Kidney capillary endothelial cell (primary cell): ENCODE measurements around the gene CFAP210.
"Not testable (repeated sequence)": the region's sequence is repeated elsewhere in the genome, so short reads cannot be mapped to it uniquely, and the experiment has no call there.

Source experiments
- DNase-seq: peaks from one replicate; pipeline ENCODE4 v3.0.0-alpha.2; 2018; ENCODE audit warnings: low spot score

CFAP210 gene

DNA sequence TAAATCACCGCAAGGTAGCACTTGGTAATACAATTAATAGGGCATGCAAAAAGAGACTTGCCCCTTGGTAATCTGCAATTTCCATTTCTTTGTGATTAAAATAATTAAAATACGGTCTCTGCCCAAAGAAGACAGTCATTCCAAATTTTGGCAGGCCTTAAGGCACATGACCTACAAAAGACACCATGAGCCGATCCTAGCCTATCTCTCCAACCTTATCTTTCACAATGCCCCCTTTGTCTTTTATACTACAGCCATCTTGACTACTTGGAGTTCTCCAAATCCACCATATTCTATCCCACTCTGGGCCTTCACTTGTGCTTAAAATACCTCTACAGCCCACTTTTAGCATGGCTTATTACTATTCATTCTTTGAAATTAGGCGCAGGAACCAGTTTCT is 23.3 kb downstream of the CFAP210 start:
- DNase-seq: no peak

DNA sequence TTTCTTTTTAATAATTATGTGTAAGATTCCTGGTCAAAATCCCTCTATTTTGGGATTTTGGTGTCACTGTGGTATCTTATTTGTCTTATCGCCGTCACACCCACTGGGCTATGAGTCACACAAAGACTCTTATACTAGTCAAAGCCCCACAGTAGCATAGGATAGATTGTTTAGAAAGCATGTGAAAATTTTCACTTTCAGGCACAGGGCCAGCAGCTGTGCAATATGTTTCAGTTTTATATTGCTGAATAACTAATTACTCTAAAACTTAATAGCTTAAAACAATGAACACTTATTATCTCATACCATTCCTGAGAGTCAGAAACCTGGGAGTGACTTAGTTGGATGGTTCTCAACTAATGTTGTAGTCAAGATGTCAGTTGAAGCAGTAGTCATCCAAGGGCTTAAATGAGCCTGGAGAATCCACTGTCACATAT is 24.0 kb downstream of the CFAP210 start:
- no peak for DNase-seq

DNA sequence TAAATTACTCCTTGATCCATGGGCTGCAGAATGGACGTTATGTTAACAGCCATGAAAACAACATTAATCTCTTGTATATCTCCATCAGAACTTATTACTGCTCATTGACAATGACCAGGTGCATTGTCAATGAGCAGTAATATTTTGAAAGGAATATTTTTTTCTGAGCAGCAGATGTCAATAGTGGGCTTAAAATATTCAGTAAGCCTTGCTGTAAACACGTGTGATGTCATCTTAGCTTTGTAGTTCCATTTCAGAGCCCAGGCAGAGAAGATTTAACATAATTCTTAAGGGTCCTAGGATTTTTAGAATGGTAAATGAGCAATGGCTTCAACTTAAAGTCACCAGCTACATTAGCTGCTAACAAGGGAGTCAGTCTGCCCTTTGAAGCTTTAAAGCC is 26.6 kb downstream of the CFAP210 start:
- no peak for DNase-seq

DNA sequence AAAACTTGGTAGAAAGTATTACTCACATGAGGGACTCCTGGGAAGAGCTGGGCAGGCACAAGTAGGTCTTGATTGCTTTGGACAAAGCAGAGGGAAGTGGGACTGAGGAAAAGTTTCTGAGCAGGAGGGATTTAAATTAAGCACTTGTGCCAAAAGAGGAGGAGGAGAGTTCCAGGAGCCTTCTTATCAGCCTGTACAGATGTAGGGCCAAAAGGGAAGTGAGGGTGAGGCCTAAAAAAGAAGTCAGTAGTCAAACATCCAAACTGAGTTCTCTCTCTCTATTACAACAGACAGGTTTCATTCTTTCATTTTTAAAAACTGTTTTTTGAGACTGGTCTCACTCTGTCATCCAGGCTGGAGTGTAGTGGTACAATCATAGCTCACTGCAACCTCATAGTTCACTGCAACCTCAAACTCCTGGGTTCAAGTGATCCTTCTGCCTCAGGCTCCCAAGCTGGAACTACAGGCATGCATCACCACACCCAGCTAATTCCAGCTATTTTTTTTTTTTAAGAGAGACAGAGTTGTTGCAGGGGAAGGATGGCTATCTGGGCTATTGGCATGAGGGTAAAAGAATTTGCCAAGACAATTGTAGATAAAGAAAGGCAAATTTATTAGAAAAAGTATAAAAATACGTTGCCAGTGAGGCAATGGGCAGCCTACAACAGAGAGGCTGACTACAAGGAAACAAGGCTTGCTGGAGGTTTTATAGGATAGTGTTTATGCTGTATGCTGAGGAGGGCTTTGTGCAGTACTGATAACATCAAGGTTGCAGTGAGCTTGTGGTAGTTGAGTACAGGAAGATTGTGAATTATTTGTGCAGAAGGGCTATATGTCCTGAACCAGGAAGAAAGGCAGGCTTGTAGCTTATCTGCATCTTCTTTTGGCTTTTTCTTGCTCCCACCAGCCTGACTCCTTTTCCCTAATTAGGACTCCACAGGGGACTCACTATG is 29.0 kb downstream of the CFAP210 start:
- DNase-seq: no peak

DNA sequence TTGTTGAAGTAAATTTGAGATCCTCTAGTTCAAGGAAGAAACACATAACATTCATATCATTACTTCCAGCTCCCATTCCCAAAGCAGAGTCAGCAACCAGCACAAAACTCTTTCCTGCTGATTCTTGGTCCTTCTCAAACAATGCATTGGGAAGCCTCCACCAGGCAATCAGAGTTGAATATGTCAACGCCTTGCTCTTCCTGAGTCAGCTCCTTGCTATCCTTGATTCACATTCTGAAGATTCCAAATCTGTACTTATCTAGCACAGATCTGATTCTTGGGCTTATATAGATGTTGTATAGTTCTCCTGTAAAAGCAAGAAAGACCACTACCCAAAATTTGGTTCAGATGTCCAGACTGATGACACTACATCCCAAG is 29.6 kb downstream of the CFAP210 start:
- DNase-seq: no peak

DNA sequence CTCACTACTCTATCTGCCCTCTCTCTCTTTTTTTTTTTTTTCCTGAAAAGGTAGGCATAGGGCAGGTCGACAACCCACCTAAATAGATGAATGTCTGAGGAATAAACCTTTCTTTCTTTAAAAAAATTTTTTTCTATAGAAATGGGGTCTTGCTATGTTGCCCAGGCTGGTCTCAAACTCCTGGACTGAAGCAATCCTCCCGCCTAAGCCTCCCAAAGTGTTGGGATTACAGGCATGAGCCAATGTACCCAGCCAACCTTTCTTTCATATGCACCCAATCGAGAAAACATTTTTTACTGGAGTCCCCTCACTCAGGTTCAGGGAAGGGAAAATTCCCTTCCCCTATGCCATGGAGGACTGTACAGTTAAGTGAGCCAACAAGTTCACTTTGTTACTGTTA is 31.0 kb downstream of the CFAP210 start:
- no peak for DNase-seq

DNA sequence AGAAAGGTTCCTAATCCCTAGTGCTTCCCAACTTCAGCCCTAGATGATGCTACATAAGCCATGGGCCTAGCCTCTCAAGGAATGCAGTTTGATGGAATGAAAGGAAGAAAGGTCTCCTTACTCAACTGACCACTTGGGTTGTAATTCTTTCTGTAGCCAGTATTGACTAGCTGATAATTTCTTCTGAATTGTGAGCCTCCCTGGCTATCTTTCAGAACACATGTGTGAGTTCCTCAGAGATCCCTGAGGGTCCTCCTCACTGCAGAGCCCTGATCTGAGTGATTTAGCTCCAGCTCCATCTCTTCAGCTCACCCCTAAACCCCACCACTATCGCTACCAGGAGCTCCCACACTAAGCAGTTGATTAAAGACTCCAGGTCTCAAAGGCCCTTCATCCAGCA is 31.5 kb downstream of the CFAP210 start:
- DNase-seq: no peak

DNA sequence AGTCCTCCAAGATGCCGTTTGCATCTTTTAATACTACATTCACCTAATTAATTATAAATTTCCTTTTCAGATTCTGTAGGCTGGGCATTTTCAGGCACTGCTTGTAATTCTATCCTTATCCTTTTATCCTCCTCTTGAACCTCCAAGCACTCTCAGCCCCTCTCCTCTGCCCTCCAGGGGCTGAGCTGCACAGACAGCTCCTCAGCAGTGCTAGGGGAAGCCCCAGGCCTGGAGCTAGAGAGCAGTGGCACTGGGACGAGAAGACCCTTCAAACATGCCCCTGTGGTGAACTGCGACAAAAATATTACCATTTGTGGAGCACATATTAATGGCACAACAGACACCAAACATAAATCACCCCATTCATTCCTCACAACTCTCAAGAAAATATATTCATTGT is 32.9 kb downstream of the CFAP210 start:
- no peak for DNase-seq

DNA sequence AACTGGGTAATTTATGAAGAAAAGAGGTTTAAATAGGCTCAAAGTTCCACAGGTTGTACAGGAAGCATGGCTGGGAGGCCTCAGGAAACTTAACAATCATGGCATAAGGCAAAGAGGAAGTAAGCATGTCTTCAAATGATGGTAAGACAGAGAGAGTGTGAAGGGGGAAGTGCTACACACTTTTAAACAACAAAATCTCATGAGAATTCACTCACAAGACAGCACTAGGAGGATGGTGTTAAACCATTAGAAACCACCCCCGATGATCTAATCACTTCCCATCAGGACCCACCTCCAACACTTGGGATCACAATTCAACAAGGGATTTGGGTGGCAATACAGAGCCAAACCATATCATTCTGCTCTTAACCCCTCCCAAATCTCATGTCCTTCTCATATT is 34.9 kb downstream of the CFAP210 start:
- no peak for DNase-seq

DNA sequence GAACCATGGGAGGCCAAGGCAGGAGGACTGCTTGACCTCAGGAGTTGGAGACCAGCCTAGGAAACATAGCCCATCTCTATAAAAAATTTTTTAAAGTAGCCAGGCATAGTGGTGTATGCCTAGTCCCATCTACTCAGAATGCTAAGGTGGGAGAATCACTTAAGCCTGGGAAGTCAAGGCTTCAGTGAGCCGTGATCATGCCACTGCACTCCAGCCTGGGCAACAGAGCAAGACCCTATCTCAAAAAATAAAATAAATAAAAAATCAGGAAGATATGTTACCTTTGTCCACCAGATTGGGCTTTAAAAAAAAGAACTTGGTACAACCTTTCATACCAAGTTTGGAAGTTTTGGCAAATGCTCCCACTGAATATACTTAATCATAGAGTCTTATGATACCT is 35.3 kb downstream of the CFAP210 start:
- no peak for DNase-seq

DNA sequence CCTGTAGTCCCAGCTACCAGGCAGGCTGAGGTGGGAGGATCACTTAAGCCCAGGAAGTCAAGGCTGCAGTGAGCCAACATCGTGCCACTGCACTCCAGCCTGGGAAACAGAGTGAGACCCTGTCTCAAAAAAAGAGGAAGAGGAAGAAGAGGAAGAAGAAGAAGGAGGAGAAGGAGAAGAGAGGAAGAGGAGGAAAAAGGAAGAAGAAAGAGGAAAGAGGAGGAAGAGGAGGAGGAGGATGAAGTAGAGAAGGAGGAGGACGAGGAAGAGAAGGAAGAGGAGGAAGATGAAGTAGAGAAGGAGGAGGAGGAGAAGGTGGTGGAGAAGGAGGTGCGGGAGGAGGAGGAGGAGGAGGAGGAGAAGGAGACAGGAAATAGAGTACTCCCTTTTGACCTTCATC is 38.0 kb downstream of the CFAP210 start:
- DNase-seq: no peak

DNA sequence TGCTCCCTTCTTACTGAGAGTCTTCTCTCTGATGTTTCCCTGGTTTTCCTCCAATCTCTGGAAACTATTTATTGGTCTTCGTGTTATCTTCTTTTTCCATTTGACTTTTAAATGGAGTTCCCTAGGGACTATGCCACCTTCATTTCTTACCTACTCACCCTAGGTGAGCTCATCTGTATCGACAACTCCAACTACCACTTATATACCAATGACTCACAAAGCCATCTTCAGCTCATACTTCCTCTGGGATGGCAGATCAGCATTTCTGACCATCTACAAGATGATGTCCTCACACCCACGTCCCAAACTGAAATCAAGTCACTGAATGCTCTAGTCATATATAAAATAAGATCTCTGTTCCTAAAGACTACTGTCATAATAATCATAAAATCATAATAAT is 40.6 kb downstream of the CFAP210 start:
- no peak for DNase-seq

DNA sequence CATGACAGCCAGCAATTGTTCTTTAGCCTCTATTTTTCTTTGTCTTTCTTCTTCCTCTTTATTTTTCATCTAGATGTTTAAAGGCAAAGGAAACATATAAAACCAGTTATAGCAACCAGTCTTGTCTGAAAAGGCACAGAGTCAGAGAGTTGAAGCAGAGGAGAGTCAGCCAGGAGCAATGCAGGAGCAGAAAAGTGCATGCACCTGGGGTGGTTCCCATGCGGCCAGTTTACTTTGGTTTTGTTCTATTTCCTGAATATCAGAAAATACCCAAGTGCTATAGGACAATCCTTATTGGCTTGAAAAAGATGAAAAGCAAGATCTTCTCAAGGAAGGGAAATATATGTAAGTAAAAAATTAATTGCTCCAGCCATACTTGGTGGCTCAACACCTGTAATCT is 44.9 kb downstream of the CFAP210 start:
- no peak for DNase-seq

DNA sequence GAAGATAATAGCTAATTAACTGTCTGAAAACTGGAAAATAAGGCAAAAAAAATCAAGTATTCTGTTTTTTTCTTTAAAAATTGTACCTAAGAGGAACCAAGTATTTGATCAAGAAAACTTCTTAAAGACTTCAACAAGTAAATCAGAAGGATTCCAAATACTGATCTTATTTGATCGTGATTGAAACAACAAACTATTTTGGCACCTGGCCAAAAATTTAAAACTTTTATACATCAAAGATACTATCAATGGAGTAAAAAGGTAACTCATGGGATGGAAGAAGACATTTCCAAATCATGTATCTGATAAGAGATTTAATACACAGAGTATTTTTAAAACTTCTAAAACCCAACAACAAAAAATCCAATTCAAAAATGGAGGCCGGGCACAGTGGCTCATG is 46.7 kb downstream of the CFAP210 start:
- DNase-seq: no peak

DNA sequence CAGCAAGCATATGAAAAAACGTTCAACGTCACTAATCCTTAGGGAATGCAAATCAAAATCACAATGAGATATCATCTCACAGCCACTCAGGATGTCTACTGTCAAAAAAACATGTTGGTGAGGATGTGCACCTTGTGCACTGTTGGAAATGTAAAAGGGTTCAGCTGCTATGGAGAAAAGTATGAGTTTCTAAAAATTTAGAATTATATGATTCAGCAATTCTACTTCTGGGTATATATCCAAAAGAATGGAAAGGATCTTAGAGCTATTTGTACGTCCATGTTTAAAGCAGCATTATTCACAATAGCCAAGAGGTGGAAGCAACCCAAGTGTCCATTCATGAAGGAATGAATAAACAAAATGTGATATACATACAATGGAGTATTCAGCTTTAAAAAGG is 50.0 kb downstream of the CFAP210 start:
- no peak for DNase-seq

DNA sequence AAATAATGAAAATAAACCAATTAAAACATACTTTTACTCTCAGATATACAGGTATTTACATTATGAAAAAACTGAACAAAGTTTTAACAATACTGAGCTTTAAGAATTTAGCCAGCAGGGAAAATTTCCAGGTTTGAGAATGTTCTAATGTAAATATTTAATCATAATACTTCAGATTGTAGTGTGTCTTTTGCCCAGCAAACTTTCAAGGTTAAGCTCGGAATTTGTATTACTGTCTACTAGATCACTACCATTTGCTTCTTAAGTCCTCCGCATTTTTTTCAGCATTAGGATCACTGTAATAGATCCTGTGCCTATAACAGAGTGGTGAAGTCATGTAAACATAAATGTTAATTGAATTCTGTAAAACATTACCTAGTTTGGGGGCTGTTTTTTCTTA is 52.7 kb downstream of the CFAP210 start:
- DNase-seq: no peak

DNA sequence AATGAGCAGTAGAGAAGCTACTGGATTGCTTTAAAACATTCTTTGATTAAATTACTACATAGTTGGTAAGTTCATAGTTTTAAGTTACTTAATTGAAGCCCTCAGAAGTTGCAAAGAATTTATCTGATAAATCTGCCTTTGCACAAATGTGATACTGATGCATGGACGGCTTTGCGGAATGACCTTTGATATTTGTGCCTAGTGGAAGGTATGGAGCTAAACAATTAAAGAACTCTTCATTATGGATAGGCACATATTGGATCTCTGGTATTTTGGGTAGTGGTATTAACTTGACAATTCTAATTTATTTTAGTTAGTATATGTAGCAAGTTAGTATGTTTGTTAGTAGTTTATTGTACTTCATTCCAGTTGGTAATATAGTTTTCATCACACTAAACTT is 54.1 kb downstream of the CFAP210 start:
- no peak for DNase-seq

DNA sequence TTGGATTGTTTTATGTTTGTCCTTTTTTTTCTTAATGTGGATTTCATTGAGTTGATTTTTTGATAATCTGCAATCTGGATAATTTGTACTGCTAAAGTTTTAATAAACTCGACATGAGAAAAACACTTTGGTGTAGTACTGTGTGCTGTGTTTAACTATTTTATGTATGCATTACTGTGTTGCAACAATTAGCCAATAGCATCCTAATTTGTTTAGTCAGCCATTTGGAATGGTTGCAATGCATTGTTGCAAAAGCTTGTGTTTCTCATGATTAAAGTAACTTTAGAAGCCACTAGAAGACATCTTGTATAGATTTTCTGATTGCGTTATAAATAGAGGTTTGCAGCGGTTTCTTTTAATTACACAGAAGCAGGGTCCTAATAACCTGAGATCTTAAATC is 56.6 kb downstream of the CFAP210 start:
- no peak for DNase-seq

DNA sequence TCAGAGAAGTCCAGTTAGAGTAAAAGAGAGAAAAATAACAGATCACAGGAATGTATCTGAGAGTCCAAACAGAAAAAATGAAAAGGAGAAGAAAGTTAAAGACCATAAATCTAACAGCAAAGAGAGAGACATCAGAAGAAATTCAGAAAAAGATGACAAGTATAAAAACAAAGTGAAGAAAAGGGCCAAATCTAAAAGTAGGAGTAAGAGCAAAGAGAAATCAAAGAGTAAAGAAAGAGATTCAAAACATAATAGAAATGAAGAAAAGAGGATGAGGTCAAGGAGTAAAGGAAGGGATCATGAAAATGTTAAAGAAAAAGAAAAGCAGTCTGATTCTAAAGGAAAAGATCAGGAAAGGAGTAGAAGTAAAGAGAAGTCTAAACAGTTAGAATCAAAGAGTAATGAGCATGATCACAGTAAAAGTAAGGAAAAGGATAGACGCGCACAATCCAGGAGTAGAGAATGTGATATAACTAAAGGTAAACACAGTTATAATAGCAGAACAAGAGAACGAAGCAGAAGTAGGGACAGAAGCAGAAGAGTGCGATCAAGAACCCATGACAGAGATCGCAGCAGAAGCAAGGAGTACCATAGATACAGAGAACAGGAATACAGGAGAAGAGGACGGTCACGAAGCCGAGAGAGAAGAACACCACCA is 57.6 kb downstream of the CFAP210 start:
- DNase-seq: no peak

DNA sequence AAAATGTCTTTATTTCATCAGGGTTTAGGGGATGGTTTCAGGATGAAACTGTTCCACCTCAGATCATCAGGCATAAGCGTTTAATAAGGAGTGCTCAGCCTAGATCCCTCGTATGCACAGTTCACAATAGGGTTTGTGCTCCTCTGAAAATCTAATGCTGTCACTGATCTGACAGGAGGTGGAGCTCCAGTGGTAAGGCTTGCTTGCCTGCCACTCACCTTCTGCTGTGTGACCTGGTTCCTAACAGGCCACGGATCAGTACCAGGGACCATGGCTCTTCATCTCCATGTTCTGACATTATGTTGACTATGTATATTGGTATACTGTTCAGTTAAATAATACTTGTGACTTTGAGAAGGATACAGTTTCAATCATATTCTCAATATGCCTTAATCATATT is 68.4 kb downstream of the CFAP210 start:
- no peak for DNase-seq

DNA sequence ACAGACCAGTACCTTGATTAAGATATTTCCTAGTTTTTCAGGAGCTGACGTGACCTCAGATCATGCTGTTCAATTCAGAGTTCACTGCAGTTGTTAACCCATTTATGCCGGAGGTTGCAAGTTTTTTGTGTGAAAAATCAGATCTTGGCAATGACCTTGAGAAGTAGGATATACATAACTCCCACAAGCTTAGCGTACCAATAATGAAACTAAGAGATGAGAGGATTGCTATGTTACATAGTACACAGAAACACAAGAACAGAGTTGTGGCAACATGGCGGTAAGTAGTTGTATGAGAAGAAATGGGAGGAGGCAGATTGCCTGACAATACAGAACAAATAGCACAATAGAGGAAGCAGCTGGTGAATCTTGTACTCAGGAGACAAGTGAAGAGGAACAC is 71.0 kb downstream of the CFAP210 start:
- DNase-seq: no peak

DNA sequence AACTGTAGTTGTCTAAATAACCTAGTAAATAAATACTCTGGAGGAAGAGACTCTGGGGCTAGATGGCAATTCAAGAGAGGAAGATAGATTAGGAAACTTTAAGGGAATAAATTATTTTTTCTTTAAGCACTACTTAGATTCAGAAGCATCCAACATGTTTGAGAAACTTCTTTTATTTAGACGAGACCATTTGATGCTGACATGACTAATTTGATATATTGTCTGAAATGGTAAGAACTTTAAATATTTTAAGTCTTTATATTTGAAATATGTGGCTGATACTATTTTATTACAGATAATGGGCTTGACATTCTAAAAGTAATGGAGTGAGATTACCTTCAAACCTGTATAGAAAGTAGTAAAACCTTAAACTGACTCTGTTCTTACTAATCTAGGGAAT is 73.7 kb downstream of the CFAP210 start:
- DNase-seq: no peak

DNA sequence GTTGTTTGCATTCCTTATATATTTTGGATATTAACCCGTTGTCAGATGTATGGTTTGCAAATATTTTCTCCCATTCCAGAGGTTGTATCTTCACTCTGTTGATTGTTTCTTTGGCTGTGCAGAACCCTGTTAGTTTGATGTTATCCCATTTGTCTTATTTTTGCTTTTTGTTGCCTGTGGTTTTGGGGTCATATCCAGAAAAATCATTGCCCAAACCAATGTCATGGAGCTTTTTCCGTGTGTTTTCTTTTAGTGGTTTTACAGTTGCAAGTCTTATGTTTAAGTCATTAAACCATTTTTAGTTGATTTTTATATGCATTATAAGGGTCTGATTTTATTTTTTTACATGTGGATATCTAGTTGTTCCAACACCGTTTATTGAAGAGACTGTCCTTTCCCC is 74.3 kb downstream of the CFAP210 start:
- no peak for DNase-seq

DNA sequence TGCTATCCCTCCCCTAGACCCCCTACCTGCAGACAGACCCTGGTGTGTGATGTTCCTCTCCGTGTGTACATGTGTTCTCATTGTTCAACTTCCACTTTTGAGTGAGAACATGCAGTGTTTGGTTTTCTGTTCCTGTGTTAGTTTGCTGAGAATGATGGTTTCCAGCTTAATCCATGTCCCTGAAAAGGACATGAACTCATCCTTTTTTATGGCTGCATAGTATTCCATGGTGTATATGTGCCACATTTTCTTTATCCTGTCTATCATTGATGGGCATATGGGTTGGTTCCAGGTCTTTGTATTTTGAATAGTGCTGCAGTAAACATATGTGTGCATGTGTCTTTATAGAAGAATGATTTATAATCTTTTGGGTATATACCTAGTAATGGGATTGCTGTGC is 78.2 kb downstream of the CFAP210 start:
- not testable (repeated sequence) for DNase-seq
